ENCODE data around the gene GTF2A1L. TPM values are rescaled to one million over a fixed set of nuclear protein-coding genes. Genes with fewer than 3 reads are reported as not detected.
A peak's percentile ranks its signal among the peaks of the same experiment; 100 is the strongest.

The GTF2A1L gene, protein sequence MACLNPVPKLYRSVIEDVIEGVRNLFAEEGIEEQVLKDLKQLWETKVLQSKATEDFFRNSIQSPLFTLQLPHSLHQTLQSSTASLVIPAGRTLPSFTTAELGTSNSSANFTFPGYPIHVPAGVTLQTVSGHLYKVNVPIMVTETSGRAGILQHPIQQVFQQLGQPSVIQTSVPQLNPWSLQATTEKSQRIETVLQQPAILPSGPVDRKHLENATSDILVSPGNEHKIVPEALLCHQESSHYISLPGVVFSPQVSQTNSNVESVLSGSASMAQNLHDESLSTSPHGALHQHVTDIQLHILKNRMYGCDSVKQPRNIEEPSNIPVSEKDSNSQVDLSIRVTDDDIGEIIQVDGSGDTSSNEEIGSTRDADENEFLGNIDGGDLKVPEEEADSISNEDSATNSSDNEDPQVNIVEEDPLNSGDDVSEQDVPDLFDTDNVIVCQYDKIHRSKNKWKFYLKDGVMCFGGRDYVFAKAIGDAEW
- total RNA-seq = not detected in 2 replicates

- intact Hi-C loops (cut with micrococcal nuclease) = no loop called here
Observed at GRCh38 chr2:48617618-48618017, at the start of gene GTF2A1L. TSS of gene GTF2A1L (plus strand) at chr2:48617856. CDS start at chr2:48617875, 19 bp downstream.

DNA sequence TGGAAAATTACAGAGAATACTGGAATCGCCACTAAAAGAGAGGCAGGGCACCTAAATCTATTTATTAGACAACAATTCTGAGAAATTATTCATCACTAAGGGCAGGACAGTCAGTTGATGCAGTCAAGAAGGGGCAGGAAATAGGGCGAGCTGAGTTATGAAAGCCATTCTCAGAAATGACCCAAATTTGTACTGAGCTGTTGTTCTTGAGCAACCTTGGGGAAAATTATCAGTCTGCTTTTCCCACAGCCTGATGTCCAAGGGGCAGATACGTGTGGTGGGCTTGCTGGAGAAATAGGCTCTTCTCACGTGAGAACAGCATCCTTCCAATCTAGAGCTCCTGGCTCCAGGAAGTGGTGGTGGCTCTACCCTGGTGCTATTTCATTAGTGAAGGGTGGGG, 49.1 kb upstream of the GTF2A1L start:
- no peak for DNase-seq (ENCODE audit: low spot score)
- Mint-ChIP-seq H3K36me3 (ENCODE audit: low read depth) (no peaks in the 10 kb centered on the region), H3K9me3 (no peaks in the 10 kb centered on the region), H3K27ac (no peak overlapping the region), H3K4me3 (ENCODE audit: low read depth) (no peak overlapping the region), H3K27me3 (ENCODE audit: low read depth) (no peaks in the 10 kb centered on the region), H3K4me1 (ENCODE audit: low read depth) (peaks cover 17% of the 10 kb centered on the region)
- intact Hi-C loops (cut with micrococcal nuclease) = no loop called here

More at GRCh38 chr2:48617618-48618017, at the start of gene GTF2A1L:
- Mint-ChIP-seq H3K9me3 (peaks cover 4% of the 10 kb centered on the region), H3K27ac (no peak within 1 kb of the TSS), H3K4me1 (ENCODE audit: low read depth) (no peaks in the 10 kb centered on the region), H3K27me3 (ENCODE audit: low read depth) (peaks cover 4% of the 10 kb centered on the region), H3K36me3 (ENCODE audit: low read depth) (no peaks in the 10 kb centered on the region), H3K4me3 (ENCODE audit: low read depth) (no peak within 1 kb of the TSS)
- DNase-seq (ENCODE audit: low spot score) = no peak

- no peak overlapping the region for H3K27ac Mint-ChIP-seq
- DNase-seq (ENCODE audit: low spot score) = no peak
- no peaks in the 10 kb centered on the region for H3K27me3 Mint-ChIP-seq (ENCODE audit: low read depth)
- no peaks in the 10 kb centered on the region for H3K9me3 Mint-ChIP-seq
- H3K4me1 Mint-ChIP-seq (ENCODE audit: low read depth) = peaks cover 21% of the 10 kb centered on the region
- no peak overlapping the region for H3K4me3 Mint-ChIP-seq (ENCODE audit: low read depth)
- peaks cover under 1% of the 10 kb centered on the region for H3K36me3 Mint-ChIP-seq (ENCODE audit: low read depth)
- intact Hi-C loops (cut with micrococcal nuclease) = no loop called here
Observed at GRCh38 chr2:48569433-48569832, 48.2 kb upstream of the GTF2A1L start.

DNA sequence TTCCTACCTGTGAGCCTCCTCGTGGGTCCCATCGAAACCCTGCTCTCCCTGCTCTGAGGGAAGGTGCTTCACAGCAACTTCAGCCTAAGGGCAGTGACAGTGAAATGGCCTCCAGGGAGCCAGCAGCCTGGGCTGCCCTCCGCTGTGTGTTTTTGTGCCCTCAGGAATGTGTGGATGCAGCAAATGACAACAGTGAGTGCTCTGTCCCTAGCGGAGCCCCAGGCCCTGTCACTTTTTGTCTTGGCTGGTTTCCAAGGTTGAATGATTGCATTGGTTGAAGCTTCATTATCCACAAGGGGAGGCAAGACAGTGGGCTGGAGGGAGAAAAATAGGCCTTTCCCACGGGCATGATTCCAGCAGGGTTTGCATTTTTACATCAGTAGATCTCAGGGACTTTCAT, 44.8 kb upstream of the GTF2A1L start:
- Mint-ChIP-seq H3K9me3 (no peaks in the 10 kb centered on the region), H3K27me3 (ENCODE audit: low read depth) (no peaks in the 10 kb centered on the region), H3K4me3 (ENCODE audit: low read depth) (no peak overlapping the region), H3K36me3 (ENCODE audit: low read depth) (peaks cover 6% of the 10 kb centered on the region), H3K27ac (no peak overlapping the region), H3K4me1 (ENCODE audit: low read depth) (peaks cover 27% of the 10 kb centered on the region)
- DNase-seq (ENCODE audit: low spot score) = no peak
- intact Hi-C loops (cut with micrococcal nuclease) = no loop called here

GRCh38 chr2:48574353-48575287, 43.0 kb upstream of the GTF2A1L start:
- intact Hi-C loops (cut with micrococcal nuclease) = no loop called here
- Mint-ChIP-seq H3K27me3 (ENCODE audit: low read depth) (no peaks in the 10 kb centered on the region), H3K9me3 (no peaks in the 10 kb centered on the region), H3K4me1 (ENCODE audit: low read depth) (peaks cover 11% of the 10 kb centered on the region), H3K36me3 (ENCODE audit: low read depth) (peaks cover 6% of the 10 kb centered on the region), H3K4me3 (ENCODE audit: low read depth) (no peak overlapping the region), H3K27ac (peak overlapping the region; percentile 22)
- DNase-seq (ENCODE audit: low spot score) = no peak

GRCh38 chr2:48578313-48578712, 39.3 kb upstream of the GTF2A1L start:
- peaks cover 11% of the 10 kb centered on the region for H3K4me1 Mint-ChIP-seq (ENCODE audit: low read depth)
- no peak overlapping the region for H3K4me3 Mint-ChIP-seq (ENCODE audit: low read depth)
- intact Hi-C loops (cut with micrococcal nuclease) = no loop called here
- H3K9me3 Mint-ChIP-seq = no peaks in the 10 kb centered on the region
- no peak overlapping the region for H3K27ac Mint-ChIP-seq
- no peak for DNase-seq (ENCODE audit: low spot score)
- H3K27me3 Mint-ChIP-seq (ENCODE audit: low read depth) = peaks cover 9% of the 10 kb centered on the region
- peaks cover 6% of the 10 kb centered on the region for H3K36me3 Mint-ChIP-seq (ENCODE audit: low read depth)

DNA sequence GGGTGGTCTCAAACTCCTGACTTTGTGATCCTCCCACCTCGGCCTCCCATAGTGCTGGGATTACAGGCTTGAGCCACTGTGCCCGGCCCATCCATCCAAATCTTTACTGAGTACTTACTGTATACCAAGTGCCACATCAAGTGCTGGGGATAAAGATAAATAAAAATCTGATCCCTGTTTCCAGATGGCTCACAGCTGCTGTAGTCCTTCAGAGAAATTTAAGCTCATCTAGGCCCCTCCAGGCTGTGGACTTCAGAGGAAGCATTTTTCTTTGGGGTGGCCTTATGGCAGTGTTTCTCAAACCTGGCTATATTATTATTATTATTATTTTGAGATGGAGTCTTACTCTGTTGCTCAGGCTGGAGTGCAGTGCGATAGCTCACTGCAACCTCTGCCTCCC, 33.7 kb upstream of the GTF2A1L start:
- no peaks in the 10 kb centered on the region for H3K9me3 Mint-ChIP-seq
- DNase-seq (ENCODE audit: low spot score) = no peak
- H3K27ac Mint-ChIP-seq = no peak overlapping the region
- H3K27me3 Mint-ChIP-seq (ENCODE audit: low read depth) = peaks cover 9% of the 10 kb centered on the region
- no peaks in the 10 kb centered on the region for H3K36me3 Mint-ChIP-seq (ENCODE audit: low read depth)
- intact Hi-C loops (cut with micrococcal nuclease) = no loop called here
- H3K4me3 Mint-ChIP-seq (ENCODE audit: low read depth) = no peak overlapping the region
- peaks cover 8% of the 10 kb centered on the region for H3K4me1 Mint-ChIP-seq (ENCODE audit: low read depth)

DNA sequence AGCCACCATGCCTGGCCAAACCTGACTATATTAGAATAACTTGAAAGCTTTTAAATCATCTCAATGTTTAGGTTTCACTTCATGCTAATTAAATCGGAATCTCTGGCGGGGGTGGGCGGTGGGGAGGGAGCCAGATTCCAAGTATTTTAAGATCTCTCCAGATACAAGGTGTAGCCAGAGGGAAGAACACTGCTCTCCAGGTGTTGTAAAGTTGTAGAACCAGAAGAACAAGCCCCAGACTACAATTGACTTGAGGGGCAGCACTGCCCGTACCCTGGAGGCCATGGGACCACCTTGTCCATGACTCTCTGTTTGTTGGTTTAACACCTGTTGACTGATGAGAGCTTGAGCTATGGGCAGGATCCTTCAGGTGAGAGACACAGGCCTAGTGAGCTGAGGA, 33.1 kb upstream of the GTF2A1L start:
- no peaks in the 10 kb centered on the region for H3K9me3 Mint-ChIP-seq
- H3K4me3 Mint-ChIP-seq (ENCODE audit: low read depth) = no peak overlapping the region
- DNase-seq (ENCODE audit: low spot score) = no peak
- H3K36me3 Mint-ChIP-seq (ENCODE audit: low read depth) = no peaks in the 10 kb centered on the region
- intact Hi-C loops (cut with micrococcal nuclease) = no loop called here
- peaks cover 11% of the 10 kb centered on the region for H3K27me3 Mint-ChIP-seq (ENCODE audit: low read depth)
- no peak overlapping the region for H3K27ac Mint-ChIP-seq
- peaks cover 12% of the 10 kb centered on the region for H3K4me1 Mint-ChIP-seq (ENCODE audit: low read depth)

- H3K27ac Mint-ChIP-seq = no peak overlapping the region
- peaks cover 12% of the 10 kb centered on the region for H3K4me1 Mint-ChIP-seq (ENCODE audit: low read depth)
- H3K9me3 Mint-ChIP-seq = no peaks in the 10 kb centered on the region
- intact Hi-C loops (cut with micrococcal nuclease) = loop anchor here (5.0 kb wide), 1 partner anchor 139 kb away; no protein-coding TSS in a partner anchor
- peaks cover 6% of the 10 kb centered on the region for H3K27me3 Mint-ChIP-seq (ENCODE audit: low read depth)
- no peak for DNase-seq (ENCODE audit: low spot score)
- no peaks in the 10 kb centered on the region for H3K36me3 Mint-ChIP-seq (ENCODE audit: low read depth)
- H3K4me3 Mint-ChIP-seq (ENCODE audit: low read depth) = no peak overlapping the region
Observed at GRCh38 chr2:48586433-48586832, 31.2 kb upstream of the GTF2A1L start.

- H3K9me3 Mint-ChIP-seq = no peaks in the 10 kb centered on the region
- H3K36me3 Mint-ChIP-seq (ENCODE audit: low read depth) = no peaks in the 10 kb centered on the region
- no peak overlapping the region for H3K4me3 Mint-ChIP-seq (ENCODE audit: low read depth)
- H3K27ac Mint-ChIP-seq = no peak overlapping the region
- intact Hi-C loops (cut with micrococcal nuclease) = loop anchor here (5.0 kb wide), 1 partner anchor 140 kb away; no protein-coding TSS in a partner anchor
- peaks cover 5% of the 10 kb centered on the region for H3K27me3 Mint-ChIP-seq (ENCODE audit: low read depth)
- no peak for DNase-seq (ENCODE audit: low spot score)
- H3K4me1 Mint-ChIP-seq (ENCODE audit: low read depth) = peaks cover 12% of the 10 kb centered on the region
Observed at GRCh38 chr2:48587560-48587959, 30.1 kb upstream of the GTF2A1L start.

DNA sequence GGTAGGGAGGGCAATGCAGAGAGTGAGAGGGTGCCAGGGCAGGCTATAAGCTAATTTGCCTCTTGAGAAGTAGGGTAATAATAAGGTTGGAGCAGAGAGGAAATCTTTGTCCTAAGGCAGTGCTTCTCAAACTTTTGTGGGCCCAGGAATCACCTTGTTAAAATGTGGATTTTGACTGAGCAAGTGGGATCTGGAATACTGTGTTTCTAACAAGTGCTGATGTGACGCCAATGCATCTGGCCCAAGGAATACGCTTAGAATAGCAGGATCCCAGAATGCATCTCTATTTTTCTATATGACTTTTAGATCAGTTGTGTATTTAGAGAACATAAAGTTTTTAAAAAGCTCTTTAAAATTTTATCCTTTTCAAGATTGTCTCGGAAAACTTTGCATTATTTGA, 29.7 kb upstream of the GTF2A1L start:
- H3K36me3 Mint-ChIP-seq (ENCODE audit: low read depth) = no peaks in the 10 kb centered on the region
- DNase-seq (ENCODE audit: low spot score) = no peak
- peaks cover 12% of the 10 kb centered on the region for H3K4me1 Mint-ChIP-seq (ENCODE audit: low read depth)
- no peak overlapping the region for H3K4me3 Mint-ChIP-seq (ENCODE audit: low read depth)
- H3K27ac Mint-ChIP-seq = no peak overlapping the region
- intact Hi-C loops (cut with micrococcal nuclease) = loop anchor here (5.0 kb wide), 1 partner anchor 141 kb away; no protein-coding TSS in a partner anchor
- no peaks in the 10 kb centered on the region for H3K9me3 Mint-ChIP-seq
- peaks cover 5% of the 10 kb centered on the region for H3K27me3 Mint-ChIP-seq (ENCODE audit: low read depth)

- H3K4me3 Mint-ChIP-seq (ENCODE audit: low read depth) = no peak overlapping the region
- H3K27ac Mint-ChIP-seq = no peak overlapping the region
- intact Hi-C loops (cut with micrococcal nuclease) = loop anchor here (5.0 kb wide), 1 partner anchor 141 kb away; no protein-coding TSS in a partner anchor
- H3K9me3 Mint-ChIP-seq = no peaks in the 10 kb centered on the region
- H3K36me3 Mint-ChIP-seq (ENCODE audit: low read depth) = no peaks in the 10 kb centered on the region
- peaks cover 12% of the 10 kb centered on the region for H3K4me1 Mint-ChIP-seq (ENCODE audit: low read depth)
- no peak for DNase-seq (ENCODE audit: low spot score)
- peaks cover 5% of the 10 kb centered on the region for H3K27me3 Mint-ChIP-seq (ENCODE audit: low read depth)
Observed at GRCh38 chr2:48588745-48589144, 28.9 kb upstream of the GTF2A1L start.
